PC-3 (cell line): Measurements from ENCODE around the gene RAI1.

ENCODE experiments used
- EZH2 ChIP-seq: fragments of 300-600 bp; sonication (generic); IDR thresholded peaks from one replicate; pipeline ENCODE4 v1.6.1; 2017; ENCODE audit warnings: antibody characterized with exemption, mild to moderate bottlenecking, low read length; ENCODE audit not compliant: unreplicated experiment
- EZH2phosphoT487 ChIP-seq: fragments of 300-600 bp; sonication (generic); IDR thresholded peaks from 2 replicates; pipeline ENCODE4 v1.6.1; 2018; ENCODE audit warnings: mild to moderate bottlenecking, antibody characterized with exemption, low read length, borderline replicate concordance
- TF ChIP-seq, protein P1 (sequence below): fragments of 300-600 bp; sonication (generic); conservative IDR thresholded peaks from 2 replicates; pipeline ENCODE4 v1.5.1; 2017; ENCODE audit warnings: antibody characterized with exemption, low read depth, mild to moderate bottlenecking, low read length

DNA sequence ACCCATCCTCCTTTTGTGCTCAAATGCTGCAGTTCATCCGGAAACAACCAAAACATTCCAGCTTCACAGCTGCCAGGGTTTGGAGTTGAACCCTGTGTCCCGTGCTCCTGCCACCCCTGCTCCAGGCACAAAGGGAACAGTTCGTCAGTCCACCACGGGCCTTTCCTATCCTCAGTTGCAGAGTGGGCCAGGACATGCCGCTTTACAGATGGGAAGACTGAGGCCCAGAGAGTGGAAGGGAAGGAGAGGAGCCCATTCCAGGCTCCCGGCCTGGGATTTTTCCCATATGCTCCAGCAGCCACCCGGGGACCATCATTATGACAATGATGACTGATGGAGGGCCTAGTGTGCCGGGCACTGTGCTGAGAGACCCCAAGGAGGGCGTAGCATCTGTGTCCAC is 27.6 kb downstream of the RAI1 start:
- TF ChIP-seq, protein P1, sequence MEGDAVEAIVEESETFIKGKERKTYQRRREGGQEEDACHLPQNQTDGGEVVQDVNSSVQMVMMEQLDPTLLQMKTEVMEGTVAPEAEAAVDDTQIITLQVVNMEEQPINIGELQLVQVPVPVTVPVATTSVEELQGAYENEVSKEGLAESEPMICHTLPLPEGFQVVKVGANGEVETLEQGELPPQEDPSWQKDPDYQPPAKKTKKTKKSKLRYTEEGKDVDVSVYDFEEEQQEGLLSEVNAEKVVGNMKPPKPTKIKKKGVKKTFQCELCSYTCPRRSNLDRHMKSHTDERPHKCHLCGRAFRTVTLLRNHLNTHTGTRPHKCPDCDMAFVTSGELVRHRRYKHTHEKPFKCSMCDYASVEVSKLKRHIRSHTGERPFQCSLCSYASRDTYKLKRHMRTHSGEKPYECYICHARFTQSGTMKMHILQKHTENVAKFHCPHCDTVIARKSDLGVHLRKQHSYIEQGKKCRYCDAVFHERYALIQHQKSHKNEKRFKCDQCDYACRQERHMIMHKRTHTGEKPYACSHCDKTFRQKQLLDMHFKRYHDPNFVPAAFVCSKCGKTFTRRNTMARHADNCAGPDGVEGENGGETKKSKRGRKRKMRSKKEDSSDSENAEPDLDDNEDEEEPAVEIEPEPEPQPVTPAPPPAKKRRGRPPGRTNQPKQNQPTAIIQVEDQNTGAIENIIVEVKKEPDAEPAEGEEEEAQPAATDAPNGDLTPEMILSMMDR: no peak
- TF ChIP-seq EZH2 (no peak), EZH2phosphoT487 (no peak)
